Kidney epithelial cell (primary cell): Measurements from ENCODE around the gene SNRK. TPM values are rescaled to one million over a fixed set of nuclear protein-coding genes. Genes with fewer than 3 reads are reported as not detected.
A peak's percentile ranks its signal among the peaks of the same experiment; 100 is the strongest.

Source experiments
- DNase-seq: peaks from one replicate; pipeline ENCODE4 v3.0.0-alpha.2; 2010; ENCODE audit warnings: low read depth
- H3K27me3 ChIP-seq: 2 replicates; pipeline ENCODE4 v1.6.0; 2011; ENCODE audit warnings: low read length; ENCODE audit not compliant: control insufficient read depth, insufficient read depth
- H3K36me3 ChIP-seq: 2 replicates; pipeline ENCODE4 v1.5.1; 2011; ENCODE audit warnings: low read length; ENCODE audit not compliant: control insufficient read depth, insufficient read depth
- H3K4me3 ChIP-seq: 2 replicates; pipeline ENCODE4 v1.5.1; 2011; ENCODE audit warnings: low read depth, mild to moderate bottlenecking, control low read depth, low read length
- total RNA-seq: library from RNA; depleted of rRNA; stranded (reverse); fragments of >200 nt; gene quantifications from 2 replicates; pipeline ENCODE4 v1.2.3, GENCODE V29; 2015
- TF ChIP-seq, protein P1 (sequence below): IDR thresholded peaks from 2 replicates; pipeline ENCODE4 v1.5.1; 2011; ENCODE audit warnings: mild to moderate bottlenecking, moderate library complexity, low read length, control low read depth, inconsistent platforms; ENCODE audit not compliant: insufficient read depth, poor library complexity, severe bottlenecking

SNRK gene, protein sequence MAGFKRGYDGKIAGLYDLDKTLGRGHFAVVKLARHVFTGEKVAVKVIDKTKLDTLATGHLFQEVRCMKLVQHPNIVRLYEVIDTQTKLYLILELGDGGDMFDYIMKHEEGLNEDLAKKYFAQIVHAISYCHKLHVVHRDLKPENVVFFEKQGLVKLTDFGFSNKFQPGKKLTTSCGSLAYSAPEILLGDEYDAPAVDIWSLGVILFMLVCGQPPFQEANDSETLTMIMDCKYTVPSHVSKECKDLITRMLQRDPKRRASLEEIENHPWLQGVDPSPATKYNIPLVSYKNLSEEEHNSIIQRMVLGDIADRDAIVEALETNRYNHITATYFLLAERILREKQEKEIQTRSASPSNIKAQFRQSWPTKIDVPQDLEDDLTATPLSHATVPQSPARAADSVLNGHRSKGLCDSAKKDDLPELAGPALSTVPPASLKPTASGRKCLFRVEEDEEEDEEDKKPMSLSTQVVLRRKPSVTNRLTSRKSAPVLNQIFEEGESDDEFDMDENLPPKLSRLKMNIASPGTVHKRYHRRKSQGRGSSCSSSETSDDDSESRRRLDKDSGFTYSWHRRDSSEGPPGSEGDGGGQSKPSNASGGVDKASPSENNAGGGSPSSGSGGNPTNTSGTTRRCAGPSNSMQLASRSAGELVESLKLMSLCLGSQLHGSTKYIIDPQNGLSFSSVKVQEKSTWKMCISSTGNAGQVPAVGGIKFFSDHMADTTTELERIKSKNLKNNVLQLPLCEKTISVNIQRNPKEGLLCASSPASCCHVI
- 24.0 and 25.0 TPM in 2 replicates for total RNA-seq

DNA sequence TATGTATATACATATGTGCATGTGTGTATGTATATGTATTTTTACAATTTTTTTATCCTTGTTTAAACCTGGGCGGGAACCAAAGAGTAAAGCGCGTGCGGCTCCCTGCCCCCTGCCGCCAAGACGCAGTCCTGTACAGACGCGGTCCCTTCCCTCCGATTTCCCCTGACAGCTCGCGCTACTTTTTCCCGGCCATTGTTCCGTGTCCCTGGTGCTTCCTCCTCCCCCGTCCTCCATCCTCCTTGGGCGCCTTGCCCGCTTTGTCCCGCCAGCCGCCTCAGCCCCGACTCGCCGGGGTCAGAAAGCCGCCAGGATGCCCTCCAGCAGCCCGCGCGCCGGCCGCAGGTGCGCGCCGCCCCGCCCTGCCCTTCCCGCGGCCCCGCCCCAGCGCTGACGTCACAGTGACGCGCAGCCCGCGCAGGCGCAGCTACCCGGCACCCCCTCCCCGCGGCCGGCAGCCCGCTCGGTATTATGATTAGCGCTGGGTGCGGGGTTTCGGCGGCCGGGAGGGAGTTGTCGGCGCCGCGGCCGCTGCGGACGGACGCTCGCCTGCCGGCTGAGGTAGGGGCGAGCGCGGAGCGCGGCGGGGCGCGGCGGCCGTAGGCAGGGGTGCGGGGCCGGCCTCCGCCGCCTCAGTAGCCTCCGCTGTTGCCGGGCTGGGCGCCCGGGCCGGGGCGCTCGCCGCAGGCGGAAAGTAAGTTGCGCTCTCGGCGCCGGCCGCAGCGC, at the start of gene SNRK:
Gene SNRK (plus strand): TSS at position 426 of the 726 bp plus-strand sequence. CDS start 16,664 bp downstream, outside the sequence.
- peak; percentile 12 for DNase-seq
- no peaks in the 10 kb centered on the region for H3K36me3 ChIP-seq
- TF ChIP-seq, protein P1, sequence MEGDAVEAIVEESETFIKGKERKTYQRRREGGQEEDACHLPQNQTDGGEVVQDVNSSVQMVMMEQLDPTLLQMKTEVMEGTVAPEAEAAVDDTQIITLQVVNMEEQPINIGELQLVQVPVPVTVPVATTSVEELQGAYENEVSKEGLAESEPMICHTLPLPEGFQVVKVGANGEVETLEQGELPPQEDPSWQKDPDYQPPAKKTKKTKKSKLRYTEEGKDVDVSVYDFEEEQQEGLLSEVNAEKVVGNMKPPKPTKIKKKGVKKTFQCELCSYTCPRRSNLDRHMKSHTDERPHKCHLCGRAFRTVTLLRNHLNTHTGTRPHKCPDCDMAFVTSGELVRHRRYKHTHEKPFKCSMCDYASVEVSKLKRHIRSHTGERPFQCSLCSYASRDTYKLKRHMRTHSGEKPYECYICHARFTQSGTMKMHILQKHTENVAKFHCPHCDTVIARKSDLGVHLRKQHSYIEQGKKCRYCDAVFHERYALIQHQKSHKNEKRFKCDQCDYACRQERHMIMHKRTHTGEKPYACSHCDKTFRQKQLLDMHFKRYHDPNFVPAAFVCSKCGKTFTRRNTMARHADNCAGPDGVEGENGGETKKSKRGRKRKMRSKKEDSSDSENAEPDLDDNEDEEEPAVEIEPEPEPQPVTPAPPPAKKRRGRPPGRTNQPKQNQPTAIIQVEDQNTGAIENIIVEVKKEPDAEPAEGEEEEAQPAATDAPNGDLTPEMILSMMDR = peak; percentile 40
- no peaks in the 10 kb centered on the region for H3K27me3 ChIP-seq
- H3K4me3 ChIP-seq = peak within 1 kb of the TSS; percentile 54

DNA sequence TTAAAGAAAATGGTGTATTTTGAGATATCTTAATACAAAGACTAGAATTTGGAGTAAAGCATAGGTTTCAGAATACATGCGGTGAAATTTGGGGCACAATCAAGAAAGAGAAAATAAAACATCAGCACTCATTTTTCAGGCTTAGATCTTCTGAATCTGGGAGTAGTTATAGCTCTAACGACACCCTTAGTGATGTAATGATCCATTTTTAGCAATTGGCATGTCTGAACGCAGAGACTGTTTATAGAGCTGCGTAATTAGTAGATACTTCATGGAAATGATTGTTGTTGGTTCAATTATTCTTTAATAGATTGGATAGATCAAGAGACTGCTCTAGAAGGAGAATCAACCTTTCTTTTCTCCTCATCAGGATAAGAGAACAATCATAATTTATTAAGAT, 47.5 kb upstream of the SNRK start:
- no peak overlapping the region for H3K4me3 ChIP-seq
- no peak for DNase-seq
- TF ChIP-seq, protein P1 = no peak
- no peaks in the 10 kb centered on the region for H3K36me3 ChIP-seq
- no peaks in the 10 kb centered on the region for H3K27me3 ChIP-seq

DNA sequence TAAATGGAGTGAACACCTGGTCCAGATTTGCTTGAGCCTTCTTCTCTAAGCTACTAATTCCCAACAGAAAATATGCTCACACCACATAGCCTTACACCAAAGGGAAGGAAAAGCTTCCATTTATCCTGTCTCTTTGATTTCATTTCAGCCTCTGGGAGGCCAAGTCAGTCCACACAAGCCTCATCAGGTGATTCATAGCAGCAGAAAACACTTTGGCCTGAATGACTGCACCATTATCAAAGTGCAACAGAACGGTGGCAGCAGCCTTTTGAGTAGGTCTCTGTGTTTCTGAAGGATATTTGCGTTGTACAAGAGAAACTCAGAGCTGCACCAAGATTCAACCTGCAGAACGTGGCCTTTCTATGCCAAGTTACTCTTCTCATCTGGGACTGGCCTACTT, 46.6 kb upstream of the SNRK start:
- H3K36me3 ChIP-seq = no peaks in the 10 kb centered on the region
- DNase-seq = no peak
- no peak overlapping the region for H3K4me3 ChIP-seq
- H3K27me3 ChIP-seq = no peaks in the 10 kb centered on the region
- TF ChIP-seq, protein P1 = no peak

DNA sequence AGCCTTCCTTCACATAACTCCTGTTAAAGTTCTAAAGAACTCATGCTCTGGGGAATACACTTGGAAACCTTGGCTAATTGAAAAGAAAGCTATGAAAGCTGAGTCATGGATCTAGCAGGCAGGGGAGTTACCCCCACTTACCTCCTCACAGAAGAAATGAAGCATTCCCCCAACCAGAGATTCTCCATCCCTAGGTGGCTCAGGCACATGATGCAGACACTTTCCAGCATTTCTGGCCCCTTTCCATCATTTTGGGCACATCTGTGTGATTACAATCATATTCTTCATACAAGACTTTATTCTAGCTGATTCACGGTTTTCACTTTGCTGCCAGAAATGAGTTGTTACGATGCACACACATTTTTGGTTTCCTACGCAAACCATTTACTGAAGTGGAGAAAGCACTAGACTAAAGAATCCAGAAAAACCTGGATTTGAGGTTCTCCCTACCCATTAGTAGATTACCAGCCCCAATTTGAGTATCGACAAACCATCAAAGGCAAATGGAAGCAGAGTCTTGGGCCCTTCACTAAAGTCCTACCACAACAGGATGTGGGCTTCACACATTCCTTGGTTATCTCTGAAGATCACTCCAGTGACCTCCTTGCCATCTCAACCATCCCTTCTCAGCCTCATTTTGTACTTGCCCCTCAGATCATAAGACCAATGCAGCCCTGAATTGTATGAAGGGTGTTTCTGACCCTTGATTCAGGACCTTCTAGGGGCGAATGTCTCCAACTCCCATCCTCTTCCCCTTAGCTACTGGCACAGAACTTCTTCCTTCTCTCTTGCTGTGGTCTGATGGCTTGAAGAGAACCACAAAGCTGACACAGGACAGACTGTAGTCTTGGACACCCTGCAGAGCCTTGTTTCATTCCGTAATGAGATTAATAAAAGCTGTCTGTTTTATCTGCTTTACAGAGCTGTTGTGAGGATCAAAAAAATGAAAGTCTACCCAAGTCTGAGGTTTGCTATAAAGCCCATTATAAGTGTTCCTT, 42.5 kb upstream of the SNRK start:
- Histone ChIP-seq H3K4me3 (no peak overlapping the region), H3K36me3 (no peaks in the 10 kb centered on the region), H3K27me3 (no peaks in the 10 kb centered on the region)
- TF ChIP-seq, protein P1 = no peak
- no peak for DNase-seq

DNA sequence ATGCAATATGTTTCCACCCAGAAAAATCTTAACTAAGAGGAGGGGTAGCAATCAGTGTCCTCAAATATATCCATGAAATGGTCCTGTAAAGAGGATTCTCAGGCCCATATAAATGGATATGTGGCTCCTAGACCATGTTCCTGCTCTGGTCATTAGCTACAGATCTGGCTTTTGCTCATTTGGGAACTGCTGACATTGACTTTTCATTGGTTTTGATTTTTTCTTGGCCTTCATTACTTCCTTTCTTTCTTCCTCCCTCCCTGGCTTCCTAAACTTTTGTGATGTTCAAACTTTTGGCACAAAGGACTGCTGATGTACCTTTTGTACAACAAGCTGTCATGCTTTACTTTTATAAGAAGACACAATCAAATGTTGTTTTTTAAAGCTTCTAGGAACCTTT, 41.6 kb upstream of the SNRK start:
- no peaks in the 10 kb centered on the region for H3K36me3 ChIP-seq
- TF ChIP-seq, protein P1 = no peak
- no peak overlapping the region for H3K4me3 ChIP-seq
- no peak for DNase-seq
- no peaks in the 10 kb centered on the region for H3K27me3 ChIP-seq
